ENCODE data around the gene ENDOG.
"Not testable (repeated sequence)": the region's sequence is repeated elsewhere in the genome, so short reads cannot be mapped to it uniquely, and the experiment has no call there.

Gene ENDOG

GRCh38 chr9:128829477-128830251 lies 11.4 kb downstream of the ENDOG start, which contains the start of gene SPOUT1:
SPOUT1 (minus strand) TSS chr9:128829794; CDS start chr9:128829780, 14 bp downstream.
- peak; percentile 47 to 76 for DNase-seq

- DNase-seq = no peak
These were observed 15.4 kb downstream of the ENDOG start for GRCh38 chr9:128833696-128834095.

GRCh38 chr9:128835246-128836210 lies 17.2 kb downstream of the ENDOG start:
- DNase-seq = no peak

- no peak for DNase-seq
These were observed 18.3 kb downstream of the ENDOG start for GRCh38 chr9:128836509-128837145.

GRCh38 chr9:128838338-128838737 lies 20.0 kb downstream of the ENDOG start:
- DNase-seq = no peak

- DNase-seq = no peak
These were observed 22.2 kb downstream of the ENDOG start for GRCh38 chr9:128840524-128840923.

- DNase-seq = no peak
These were observed 23.6 kb downstream of the ENDOG start for GRCh38 chr9:128841694-128842492.

GRCh38 chr9:128843171-128843570 lies 24.9 kb downstream of the ENDOG start:
- not testable (repeated sequence) for DNase-seq

- DNase-seq = peak; percentile 52 to 56
These were observed 27.1 kb downstream of the ENDOG start for GRCh38 chr9:128845186-128845931.

- no peak for DNase-seq
These were observed 28.4 kb downstream of the ENDOG start for GRCh38 chr9:128846680-128847030.

GRCh38 chr9:128847803-128848202 lies 29.5 kb downstream of the ENDOG start:
- DNase-seq = no peak

GRCh38 chr9:128851024-128851423 lies 32.7 kb downstream of the ENDOG start:
- not testable (repeated sequence) for DNase-seq

- DNase-seq = not testable (repeated sequence)
These were observed 33.7 kb downstream of the ENDOG start for GRCh38 chr9:128851779-128852600.

GRCh38 chr9:128852646-128853045 lies 34.3 kb downstream of the ENDOG start:
- DNase-seq = not testable (repeated sequence)

GRCh38 chr9:128854454-128854853 lies 36.2 kb downstream of the ENDOG start:
- DNase-seq = not testable (repeated sequence)

- DNase-seq = not testable (repeated sequence)
These were observed 40.2 kb downstream of the ENDOG start for GRCh38 chr9:128858476-128858875.

GRCh38 chr9:128860937-128861336 lies 42.6 kb downstream of the ENDOG start:
- no peak for DNase-seq

- DNase-seq = no peak
These were observed 43.2 kb downstream of the ENDOG start for GRCh38 chr9:128861501-128861900.

- DNase-seq = no peak
These were observed 44.1 kb downstream of the ENDOG start for GRCh38 chr9:128862401-128862851.

GRCh38 chr9:128863647-128864046 lies 45.3 kb downstream of the ENDOG start:
- peak in 1 of 2 experiments; percentile 3 for DNase-seq

Data from NCI-H187 (cell line).